OCI-LY7 (cell line): ENCODE data around the gene HDAC4. TPM values are rescaled to one million over a fixed set of nuclear protein-coding genes. Genes with fewer than 3 reads are reported as not detected.

Experiments used
- BruUV-seq: library from RNA; stranded (reverse); fragments of 400-500 nt; replicated peaks from 2 replicates; lab custom pipeline; 2021; lab: Mats Ljungman, UMichigan
- CTCF ChIA-PET: fragments of 300-600 bp; sonication (Branson Sonifier 250); formaldehyde crosslinking; loops from one replicate; lab custom pipeline; 2022; ENCODE audit warnings: antibody characterized with exemption; ENCODE audit not compliant: unreplicated experiment; lab: Charles Lee
- POLR2A ChIA-PET: fragments of 300-600 bp; sonication (Branson Sonifier 250); formaldehyde crosslinking; loops from one replicate; lab custom pipeline; 2022; ENCODE audit warnings: antibody characterized with exemption; lab: Charles Lee
- DNase-seq: peaks from one replicate; pipeline ENCODE4 v3.0.0-alpha.2; 2015; ENCODE audit warnings: low spot score
- H2AFZ ChIP-seq: fragments of 200-600 bp; sonication (generic), shearing (Covaris generic); 2 replicates; pipeline ENCODE4 v1.6.1; 2014; ENCODE audit warnings: mild to moderate bottlenecking, antibody characterized with exemption, low read length, moderate library complexity
- H3K27ac ChIP-seq: fragments of 200-600 bp; sonication (generic); 2 replicates; pipeline ENCODE4 v1.5.1; 2014; ENCODE audit warnings: mixed run types, low read depth, mild to moderate bottlenecking, moderate library complexity, low read length, inconsistent platforms; ENCODE audit not compliant: poor library complexity, severe bottlenecking
- H3K36me3 ChIP-seq: fragments of 200-600 bp; sonication (generic); 2 replicates; pipeline ENCODE4 v1.6.1; 2014; ENCODE audit warnings: mild to moderate bottlenecking, antibody characterized with exemption, low read length, moderate library complexity, mixed read lengths; ENCODE audit not compliant: insufficient read depth
- H3K4me1 ChIP-seq: fragments of 200-600 bp; sonication (generic); 2 replicates; pipeline ENCODE4 v1.5.1; 2014; ENCODE audit warnings: mild to moderate bottlenecking, low read length; ENCODE audit not compliant: insufficient read depth, poor library complexity, severe bottlenecking
- H3K4me2 ChIP-seq: fragments of 200-600 bp; sonication (generic); 2 replicates; pipeline ENCODE4 v1.6.1; 2014; ENCODE audit warnings: mild to moderate bottlenecking, low read length
- H3K4me3 ChIP-seq: fragments of 200-600 bp; sonication (generic); 2 replicates; pipeline ENCODE4 v1.5.1; 2014; ENCODE audit warnings: mild to moderate bottlenecking, low read depth, low read length; ENCODE audit not compliant: poor library complexity, severe bottlenecking
- H3K79me2 ChIP-seq: fragments of 200-600 bp; sonication (generic); 2 replicates; pipeline ENCODE4 v1.6.1; 2016; ENCODE audit warnings: low read depth, mild to moderate bottlenecking, low read length, moderate library complexity, mixed read lengths; ENCODE audit not compliant: insufficient read depth
- H3K9me2 ChIP-seq: fragments of 200-600 bp; sonication (generic); 2 replicates; pipeline ENCODE4 v1.6.1; 2016; ENCODE audit warnings: mild to moderate bottlenecking, low read length, mixed read lengths; ENCODE audit not compliant: insufficient read depth
- H3K9me3 ChIP-seq: fragments of 200-600 bp; sonication (generic); 2 replicates; pipeline ENCODE4 v1.6.1; 2014; ENCODE audit warnings: mild to moderate bottlenecking, mixed run types, low read length, mixed read lengths
- H4K20me1 ChIP-seq: fragments of 200-600 bp; sonication (generic); 2 replicates; pipeline ENCODE4 v1.6.1; 2014; ENCODE audit warnings: mild to moderate bottlenecking, antibody characterized with exemption, low read length, moderate library complexity, mixed read lengths; ENCODE audit not compliant: insufficient read depth
- EZH2phosphoT487 ChIP-seq: fragments of 200-600 bp; sonication (generic); IDR thresholded peaks from 2 replicates; pipeline ENCODE4 v1.6.1; 2018; ENCODE audit warnings: low read depth, borderline replicate concordance, mild to moderate bottlenecking, mixed run types, antibody characterized with exemption, low read length, moderate library complexity, mixed read lengths
- intact Hi-C: fragments of 100-400 bp; cut with micrococcal nuclease; formaldehyde crosslinking; loops from one replicate; pipeline ENCODE4 v1.10.0; 2022; ENCODE audit not compliant: unreplicated experiment
- total RNA-seq, 2 experiments: library from RNA; depleted of rRNA in 1 of 2; stranded (reverse); fragments of >200 nt in 1 of 2; shearing (Covaris generic) in 1 of 2; gene quantifications; 2 replicates each; pipeline ENCODE4 v1.2.3, GENCODE V29; 2014 to 2022
- TF ChIP-seq, protein P1 (sequence below): fragments of 200-600 bp; sonication (generic); conservative IDR thresholded peaks from 2 replicates; pipeline ENCODE4 v1.5.1; 2014; ENCODE audit warnings: mild to moderate bottlenecking, antibody characterized with exemption, low read length, moderate library complexity, mixed read lengths

Gene HDAC4
- total RNA-seq, 2 experiments from 2014 or later: 10.2 to 20.6 TPM

DNA sequence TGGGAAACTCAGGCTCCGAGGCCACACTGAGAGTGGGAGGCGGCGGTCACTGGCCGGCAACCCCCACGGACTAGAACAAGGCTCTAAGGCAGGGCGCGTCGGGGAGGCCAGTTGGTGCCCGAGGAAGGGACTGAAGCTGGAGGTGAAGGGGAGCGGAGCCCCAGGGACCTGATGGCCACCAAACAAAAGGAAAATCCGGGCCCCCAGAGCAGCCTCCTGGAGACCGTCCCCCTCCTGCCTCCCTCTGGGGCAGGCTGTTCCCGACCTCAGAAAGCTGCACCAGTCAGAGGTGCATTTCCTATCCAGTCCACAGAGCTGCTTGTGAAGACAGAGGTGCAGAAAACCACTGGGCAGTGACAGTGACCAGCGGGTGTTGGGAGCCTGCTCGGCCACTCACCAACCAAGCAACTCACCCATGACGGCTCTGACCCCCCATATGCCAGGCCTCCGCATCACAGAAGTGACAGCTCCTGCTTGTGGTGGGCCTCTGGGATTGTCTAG, 380.2 kb downstream of the HDAC4 start:
- no peaks in the 10 kb centered on the region for H3K79me2 ChIP-seq
- intact Hi-C loops: no loop called here
- no peak overlapping the region for H3K27ac ChIP-seq
- no TSS peak for BruUV-seq
- ChIA-PET CTCF (no interaction called here), POLR2A (no interaction called here)
- DNase-seq: no peak
- no peaks in the 10 kb centered on the region for H3K9me2 ChIP-seq
- no peak overlapping the region for H3K4me2 ChIP-seq
- H4K20me1 ChIP-seq: no peaks in the 10 kb centered on the region
- H2AFZ ChIP-seq: no peak overlapping the region
- no peaks in the 10 kb centered on the region for H3K9me3 ChIP-seq
- H3K4me1 ChIP-seq: no peaks in the 10 kb centered on the region
- TF ChIP-seq, protein P1, sequence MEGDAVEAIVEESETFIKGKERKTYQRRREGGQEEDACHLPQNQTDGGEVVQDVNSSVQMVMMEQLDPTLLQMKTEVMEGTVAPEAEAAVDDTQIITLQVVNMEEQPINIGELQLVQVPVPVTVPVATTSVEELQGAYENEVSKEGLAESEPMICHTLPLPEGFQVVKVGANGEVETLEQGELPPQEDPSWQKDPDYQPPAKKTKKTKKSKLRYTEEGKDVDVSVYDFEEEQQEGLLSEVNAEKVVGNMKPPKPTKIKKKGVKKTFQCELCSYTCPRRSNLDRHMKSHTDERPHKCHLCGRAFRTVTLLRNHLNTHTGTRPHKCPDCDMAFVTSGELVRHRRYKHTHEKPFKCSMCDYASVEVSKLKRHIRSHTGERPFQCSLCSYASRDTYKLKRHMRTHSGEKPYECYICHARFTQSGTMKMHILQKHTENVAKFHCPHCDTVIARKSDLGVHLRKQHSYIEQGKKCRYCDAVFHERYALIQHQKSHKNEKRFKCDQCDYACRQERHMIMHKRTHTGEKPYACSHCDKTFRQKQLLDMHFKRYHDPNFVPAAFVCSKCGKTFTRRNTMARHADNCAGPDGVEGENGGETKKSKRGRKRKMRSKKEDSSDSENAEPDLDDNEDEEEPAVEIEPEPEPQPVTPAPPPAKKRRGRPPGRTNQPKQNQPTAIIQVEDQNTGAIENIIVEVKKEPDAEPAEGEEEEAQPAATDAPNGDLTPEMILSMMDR: no peak
- TF ChIP-seq EZH2phosphoT487: no peak
- no peak overlapping the region for H3K4me3 ChIP-seq
- H3K36me3 ChIP-seq: no peaks in the 10 kb centered on the region

DNA sequence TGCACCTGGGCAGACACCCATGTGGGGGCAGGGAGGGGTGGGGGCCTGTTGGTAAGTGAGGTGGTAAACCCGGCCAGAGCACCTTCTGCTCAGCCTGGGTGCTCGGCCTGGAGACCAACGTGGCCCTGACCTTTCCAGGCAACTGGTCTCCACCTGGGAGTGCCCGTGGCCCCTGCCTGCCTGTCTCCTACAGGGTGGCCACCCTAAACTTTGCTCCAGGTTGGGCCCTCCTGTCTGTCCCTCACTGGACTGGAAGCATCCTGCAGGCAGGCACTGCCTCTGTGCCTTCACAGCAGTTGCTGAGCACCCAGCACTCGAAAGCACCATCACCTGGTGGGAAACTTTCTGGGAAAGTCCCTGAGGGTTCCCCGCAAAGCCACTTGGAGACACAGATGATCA, 381.6 kb downstream of the HDAC4 start:
- H3K9me3 ChIP-seq: no peaks in the 10 kb centered on the region
- H3K4me2 ChIP-seq: no peak overlapping the region
- H3K27ac ChIP-seq: no peak overlapping the region
- no peak for DNase-seq
- CTCF ChIA-PET: no interaction called here
- H3K36me3 ChIP-seq: no peaks in the 10 kb centered on the region
- H3K9me2 ChIP-seq: no peaks in the 10 kb centered on the region
- no peaks in the 10 kb centered on the region for H3K79me2 ChIP-seq
- TF ChIP-seq EZH2phosphoT487: no peak
- TF ChIP-seq, protein P1: no peak
- POLR2A ChIA-PET: no interaction called here
- H3K4me1 ChIP-seq: no peaks in the 10 kb centered on the region
- intact Hi-C loops: no loop called here
- no peak overlapping the region for H3K4me3 ChIP-seq
- H4K20me1 ChIP-seq: no peaks in the 10 kb centered on the region
- no TSS peak for BruUV-seq
- no peak overlapping the region for H2AFZ ChIP-seq

DNA sequence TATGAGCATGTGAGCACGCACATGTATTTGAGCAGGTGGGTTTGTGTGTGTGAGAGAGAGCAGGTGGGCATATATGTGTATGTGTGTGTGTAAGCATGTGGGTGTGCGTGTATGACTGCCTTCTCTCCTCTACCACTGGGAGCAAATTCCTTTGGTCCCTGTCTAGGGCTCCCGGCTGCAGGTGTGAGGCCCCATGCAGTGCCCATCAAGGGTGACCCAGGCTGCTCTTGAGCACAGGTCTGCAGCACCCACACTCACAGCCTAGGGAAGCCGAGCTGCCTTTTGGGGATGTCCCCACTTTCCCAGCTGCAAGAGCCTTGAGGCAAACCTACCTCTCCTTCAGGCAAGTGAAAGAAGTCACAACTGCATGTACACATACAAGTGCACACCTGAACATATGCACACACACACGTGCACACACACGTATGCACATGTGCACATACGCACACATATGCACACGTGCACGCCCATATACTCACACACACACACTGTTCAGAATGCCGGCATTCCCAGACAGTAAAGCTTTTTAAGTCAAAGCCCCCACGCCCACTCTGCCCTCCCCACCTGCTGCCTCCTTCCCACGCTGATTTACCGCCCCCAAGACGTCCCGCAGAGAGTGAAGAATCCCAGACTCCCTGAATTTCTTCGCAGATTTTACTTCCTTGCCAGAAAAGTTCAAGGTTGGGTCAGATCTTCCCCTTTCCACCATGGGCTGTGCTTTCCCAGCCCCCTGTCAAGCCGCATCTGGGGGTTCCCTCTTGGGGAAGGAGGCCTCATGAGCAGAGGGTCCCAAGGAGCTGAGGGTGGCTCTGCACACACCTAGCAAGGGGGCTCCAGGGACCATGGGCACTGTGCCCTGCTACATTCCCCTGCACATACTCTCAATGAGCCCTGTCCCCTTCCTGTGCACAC, 382.3 kb downstream of the HDAC4 start:
- ChIA-PET POLR2A (no interaction called here), CTCF (interaction anchor here (0.6 kb wide), 1 partner anchor 267 kb away, joined by 3 read pairs; no protein-coding TSS in a partner anchor)
- Histone ChIP-seq H3K27ac (no peak overlapping the region), H4K20me1 (no peaks in the 10 kb centered on the region), H3K9me3 (no peaks in the 10 kb centered on the region), H3K4me3 (no peak overlapping the region), H3K79me2 (no peaks in the 10 kb centered on the region), H2AFZ (no peak overlapping the region), H3K36me3 (no peaks in the 10 kb centered on the region), H3K9me2 (no peaks in the 10 kb centered on the region), H3K4me2 (no peak overlapping the region), H3K4me1 (no peaks in the 10 kb centered on the region)
- intact Hi-C loops: no loop called here
- no peak for DNase-seq
- no peak for TF ChIP-seq EZH2phosphoT487
- TF ChIP-seq, protein P1: no peak
- no TSS peak for BruUV-seq
